Smooth muscle cell (in vitro differentiated cells): ENCODE data around the gene GJB3. TPM values are rescaled to one million over a fixed set of nuclear protein-coding genes. Genes with fewer than 3 reads are reported as not detected.

Source experiments
- DNase-seq: peaks from one replicate; lab custom pipeline; 2025; ENCODE audit not compliant: unreplicated experiment; lab: John Stamatoyannopoulos, UW
- H2AFZ ChIP-seq: fragments of 200-600 bp; sonication (generic); 2 replicates; pipeline ENCODE4 v1.6.0; 2016; ENCODE audit warnings: antibody characterized with exemption, low read depth, mild to moderate bottlenecking
- H3F3A ChIP-seq: fragments of 200-600 bp; sonication (generic); 2 replicates; pipeline ENCODE4 v1.6.0; 2017; ENCODE audit warnings: antibody characterized with exemption, low read depth
- H3K27ac ChIP-seq: fragments of 200-600 bp; sonication (generic); 2 replicates; pipeline ENCODE4 v1.5.1; 2016; ENCODE audit warnings: low read depth, mild to moderate bottlenecking
- H3K27me3 ChIP-seq: fragments of 200-600 bp; sonication (generic); 2 replicates; pipeline ENCODE4 v1.6.1; 2016; ENCODE audit warnings: low read depth, mild to moderate bottlenecking
- H3K36me3 ChIP-seq: fragments of 200-600 bp; sonication (generic); 2 replicates; pipeline ENCODE4 v1.5.1; 2016; ENCODE audit warnings: low read depth
- H3K4me1 ChIP-seq: fragments of 200-600 bp; sonication (generic); 2 replicates; pipeline ENCODE4 v1.5.1; 2016; ENCODE audit warnings: low read depth
- H3K4me2 ChIP-seq: fragments of 200-600 bp; sonication (generic); 2 replicates; pipeline ENCODE4 v1.6.0; 2016; ENCODE audit warnings: mild to moderate bottlenecking
- H3K4me3 ChIP-seq: fragments of 200-600 bp; sonication (generic); 2 replicates; pipeline ENCODE4 v1.5.1; 2016; ENCODE audit warnings: mild to moderate bottlenecking
- H3K79me2 ChIP-seq: fragments of 200-600 bp; sonication (generic); 2 replicates; pipeline ENCODE4 v1.6.0; 2016; ENCODE audit warnings: low read depth, mild to moderate bottlenecking
- H3K9ac ChIP-seq: fragments of 200-600 bp; sonication (generic); 2 replicates; pipeline ENCODE4 v1.6.0; 2016; ENCODE audit warnings: low read depth
- H3K9me3 ChIP-seq: fragments of 200-600 bp; sonication (generic); replicated peaks from 2 replicates; pipeline ENCODE4 v1.5.1; 2016; ENCODE audit warnings: low read depth
- H4K20me1 ChIP-seq: fragments of 200-600 bp; sonication (generic); 2 replicates; pipeline ENCODE4 v1.6.0; 2016; ENCODE audit warnings: low read depth
- CTCF ChIP-seq: fragments of 200-600 bp; sonication (generic); IDR thresholded peaks from 2 replicates; pipeline ENCODE4 v1.5.1; 2017; ENCODE audit warnings: borderline replicate concordance, mild to moderate bottlenecking, antibody characterized with exemption; ENCODE audit not compliant: insufficient read depth, poor library complexity, severe bottlenecking
- WGBS: methylation state at CpG from one replicate; pipeline ENCODE4 v1.1.7; 2016; ENCODE audit warnings: low lambda C conversion rate; 5-methylcytosine and 5-hydroxymethylcytosine counted together
- polyA plus RNA-seq: library from polyadenylated mRNA; unstranded; fragments of >200 nt; fragmentation: Nextera tagmentation; extraction: Ambion mirVana; gene quantifications from 2 replicates; pipeline ENCODE4 v1.2.1, GENCODE V29; 2016
- total RNA-seq: library from RNA; depleted of rRNA; stranded (reverse); fragments of >200 nt; gene quantifications from 2 replicates; pipeline ENCODE4 v1.2.3, GENCODE V29; 2014

GJB3 gene
- total and polyA plus RNA-seq, 2 experiments from 2014 or later, result 2.9 to 10.0 TPM

- no peaks in the 10 kb centered on the region for H3F3A ChIP-seq
- no peaks in the 10 kb centered on the region for H3K9me3 ChIP-seq
- WGBS, result 91% methylated on average over 22 of the region's 22 CpGs
- no peak overlapping the region for H3K4me3 ChIP-seq
- no peak overlapping the region for H2AFZ ChIP-seq
- peaks cover 9% of the 10 kb centered on the region for H3K4me1 ChIP-seq
- no peak overlapping the region for H3K4me2 ChIP-seq
- DNase-seq, result no peak
- no peaks in the 10 kb centered on the region for H3K36me3 ChIP-seq
- H3K27ac ChIP-seq, result no peak overlapping the region
- no peaks in the 10 kb centered on the region for H4K20me1 ChIP-seq
- peaks cover 35% of the 10 kb centered on the region for H3K27me3 ChIP-seq
- TF ChIP-seq CTCF, result no peak
- H3K9ac ChIP-seq, result no peak overlapping the region
- H3K79me2 ChIP-seq, result no peaks in the 10 kb centered on the region
These were observed 4.3 kb downstream of the GJB3 start for GRCh38 chr1:34785231-34785874.

- peaks cover 28% of the 10 kb centered on the region for H3K27me3 ChIP-seq
- H3K4me1 ChIP-seq, result peaks cover 7% of the 10 kb centered on the region
- no peaks in the 10 kb centered on the region for H3K79me2 ChIP-seq
- no peaks in the 10 kb centered on the region for H3K36me3 ChIP-seq
- H3K4me2 ChIP-seq, result no peak overlapping the region
- H2AFZ ChIP-seq, result no peak overlapping the region
- DNase-seq, result no peak
- H3K9me3 ChIP-seq, result no peaks in the 10 kb centered on the region
- H3K9ac ChIP-seq, result no peak overlapping the region
- no peaks in the 10 kb centered on the region for H4K20me1 ChIP-seq
- 74% methylated on average over 4 of the region's 4 CpGs for WGBS
- TF ChIP-seq CTCF, result no peak
- H3K4me3 ChIP-seq, result no peak overlapping the region
- H3K27ac ChIP-seq, result no peak overlapping the region
- no peaks in the 10 kb centered on the region for H3F3A ChIP-seq
These were observed 5.0 kb downstream of the GJB3 start for GRCh38 chr1:34785875-34786470.

GRCh38 chr1:34786521-34787325 is 5.7 kb downstream of the GJB3 start:
- H3K36me3 ChIP-seq, result no peaks in the 10 kb centered on the region
- DNase-seq, result no peak
- no peaks in the 10 kb centered on the region for H3K79me2 ChIP-seq
- no peak overlapping the region for H3K4me2 ChIP-seq
- H3K4me3 ChIP-seq, result no peak overlapping the region
- no peaks in the 10 kb centered on the region for H4K20me1 ChIP-seq
- TF ChIP-seq CTCF, result peak; percentile 74
- H3K9me3 ChIP-seq, result no peaks in the 10 kb centered on the region
- H3F3A ChIP-seq, result no peaks in the 10 kb centered on the region
- peaks cover 21% of the 10 kb centered on the region for H3K27me3 ChIP-seq
- no peaks in the 10 kb centered on the region for H3K4me1 ChIP-seq
- no peak overlapping the region for H3K27ac ChIP-seq
- H2AFZ ChIP-seq, result no peak overlapping the region
- 50% methylated on average over 14 of the region's 14 CpGs for WGBS
- no peak overlapping the region for H3K9ac ChIP-seq
